HG02973 (cell line): ENCODE results near the gene COL27A1.

Experiments
- ATAC-seq: cut with Tn5 transposase; IDR thresholded peaks from one replicate; pipeline ENCODE4 v1.9.1; 2021; ENCODE audit warnings: moderate library complexity; ENCODE audit not compliant: unreplicated experiment

COL27A1 gene

DNA sequence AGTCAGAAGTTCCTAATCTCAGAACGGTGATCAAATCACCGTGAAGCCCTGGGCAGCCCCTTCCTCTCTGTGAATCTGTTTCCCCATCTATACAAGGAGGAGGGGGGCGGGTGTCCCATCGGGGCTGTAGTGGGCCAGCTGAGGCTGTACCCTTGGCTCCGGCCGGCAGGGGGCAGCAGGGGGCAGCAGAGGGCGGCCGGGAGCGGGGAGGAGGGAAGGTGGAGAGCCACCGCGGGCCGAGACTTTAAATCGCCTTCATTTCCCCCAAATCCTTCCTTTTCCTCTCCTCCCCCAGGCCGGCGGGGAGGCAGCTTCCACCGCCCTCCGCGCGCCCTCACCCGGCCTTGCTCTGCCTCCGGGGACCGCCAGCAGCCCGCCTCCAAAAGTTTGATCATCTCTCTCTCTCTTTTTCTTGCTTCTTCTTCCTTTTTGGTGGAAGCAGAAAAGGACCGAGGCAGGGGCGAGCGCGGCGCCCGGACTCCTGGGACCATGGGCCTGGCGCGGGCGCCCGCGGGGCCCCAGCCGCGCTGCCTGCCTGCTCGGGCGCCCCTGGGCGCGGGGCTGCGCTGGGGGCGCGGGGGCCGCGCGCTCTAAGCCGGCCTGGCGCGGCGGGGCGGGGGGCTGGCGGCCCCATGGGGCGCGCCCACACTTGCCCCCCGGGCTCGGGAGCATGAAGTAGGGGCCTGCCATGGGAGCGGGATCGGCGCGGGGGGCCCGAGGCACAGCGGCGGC is at the start of gene COL27A1:
TSS of gene COL27A1 (plus strand) at position 275 of the 732 bp plus-strand sequence. CDS start at position 689, 414 bp downstream.
- peak; percentile 92 for ATAC-seq

DNA sequence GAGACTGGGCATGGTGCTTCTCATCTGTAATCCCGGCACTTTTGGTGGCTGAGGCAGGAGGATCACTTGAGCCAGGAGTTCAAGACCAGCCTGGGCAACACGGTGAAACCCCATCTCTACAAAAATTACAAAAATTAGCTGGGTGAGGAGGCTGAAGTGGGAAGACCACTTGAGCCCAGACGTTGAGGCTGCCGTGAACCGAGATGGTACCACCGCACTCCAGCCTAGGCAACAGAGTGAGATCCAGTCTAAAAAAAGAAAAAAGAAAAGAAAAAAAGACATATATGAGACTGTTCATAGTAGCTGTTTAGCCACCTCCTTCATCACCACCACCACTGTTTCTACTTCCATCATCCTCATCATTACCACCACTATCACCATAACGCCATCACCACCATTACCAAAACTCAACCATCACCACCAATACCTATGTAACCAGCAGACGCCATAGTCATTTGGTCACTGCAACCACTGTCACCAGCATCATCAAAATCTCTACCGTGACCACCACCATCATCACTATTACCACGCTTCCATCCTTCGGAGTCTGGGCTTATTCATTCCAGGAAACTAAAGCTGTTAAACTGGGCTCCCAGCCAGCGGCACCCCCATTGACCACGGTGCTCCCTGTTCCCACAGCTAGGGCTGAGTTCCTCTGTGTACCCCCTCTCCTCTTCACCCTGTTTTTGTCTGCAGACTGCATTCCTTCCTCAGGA is 47.9 kb upstream of the COL27A1 start:
- ATAC-seq: no peak

DNA sequence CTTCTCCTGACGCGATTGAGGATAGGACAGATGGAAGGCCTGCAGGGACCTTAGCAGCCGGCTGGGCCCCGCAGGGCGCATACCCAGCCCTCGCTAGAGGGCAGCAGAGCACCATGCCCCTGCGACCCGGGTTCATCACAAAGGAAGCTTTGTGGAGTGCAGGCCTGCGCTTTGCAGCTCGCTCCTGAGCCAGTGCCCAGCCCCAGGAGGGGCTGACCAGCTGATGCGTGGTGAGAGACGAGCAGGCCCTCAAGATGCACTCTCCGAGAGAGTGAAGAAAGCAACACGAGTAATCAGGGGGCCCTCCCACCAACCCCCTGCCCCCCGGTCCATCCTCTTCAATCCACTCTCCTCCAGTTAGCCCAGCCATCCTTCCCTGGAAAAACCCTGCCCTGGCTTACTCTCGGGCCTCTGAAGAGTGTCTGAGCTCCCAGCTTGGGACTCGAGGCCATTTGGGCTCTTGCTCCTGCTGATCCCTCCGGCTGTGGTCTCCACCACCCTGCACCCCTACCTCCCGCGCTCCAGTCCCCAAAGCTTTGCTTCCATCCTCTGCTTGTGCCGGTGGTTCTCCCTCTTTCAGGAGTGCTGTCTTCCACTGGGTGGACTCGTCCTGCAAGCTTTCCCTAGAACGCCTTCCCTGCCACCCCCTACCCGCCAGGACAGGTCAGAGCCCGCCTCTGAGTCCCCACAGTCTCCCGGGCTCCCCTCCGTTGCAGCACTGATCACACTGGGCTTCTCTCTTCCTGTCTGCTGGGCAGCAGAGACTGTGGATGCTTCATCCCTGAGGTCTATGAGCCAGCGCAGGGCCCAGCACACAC is 47.1 kb upstream of the COL27A1 start:
- ATAC-seq: peak; percentile 65

DNA sequence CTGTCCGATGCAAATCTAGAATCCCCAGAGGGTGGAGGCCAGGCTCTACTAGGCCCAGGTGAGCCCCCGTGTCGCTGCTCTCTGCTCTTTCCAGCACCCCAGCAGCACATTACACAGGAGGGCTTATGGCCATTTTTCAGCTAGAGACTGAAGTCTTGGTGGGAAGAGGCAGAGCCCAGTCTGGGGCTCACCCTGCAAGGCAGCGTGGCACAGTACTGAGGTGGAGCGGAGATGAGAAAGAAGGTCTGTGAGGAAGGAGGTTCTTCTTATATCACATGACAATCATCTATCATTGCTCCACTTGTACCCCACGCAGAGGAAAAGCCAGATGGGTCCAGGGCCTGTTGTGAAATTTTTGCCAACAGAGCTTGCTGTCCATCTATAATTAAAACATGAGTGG is 46.2 kb upstream of the COL27A1 start:
- ATAC-seq: no peak

DNA sequence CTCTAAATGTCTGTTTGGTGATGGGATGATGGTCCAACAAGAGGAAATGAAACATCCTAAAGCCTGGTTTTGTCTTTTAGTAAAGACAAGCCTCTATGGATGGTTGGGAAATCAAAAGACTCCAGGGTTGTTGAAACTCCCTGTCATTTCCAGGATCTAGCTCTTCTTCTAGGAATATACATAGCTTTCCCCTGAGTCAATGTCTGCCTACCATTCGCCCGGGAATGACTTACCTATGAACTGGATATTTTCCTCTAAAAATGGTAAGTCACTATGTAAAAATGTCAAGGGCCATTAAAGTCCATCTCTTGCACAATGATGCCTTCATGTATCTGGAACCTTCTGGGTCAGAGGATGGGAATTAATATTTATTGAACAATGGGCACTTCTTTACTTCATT is 45.2 kb upstream of the COL27A1 start:
- no peak for ATAC-seq

DNA sequence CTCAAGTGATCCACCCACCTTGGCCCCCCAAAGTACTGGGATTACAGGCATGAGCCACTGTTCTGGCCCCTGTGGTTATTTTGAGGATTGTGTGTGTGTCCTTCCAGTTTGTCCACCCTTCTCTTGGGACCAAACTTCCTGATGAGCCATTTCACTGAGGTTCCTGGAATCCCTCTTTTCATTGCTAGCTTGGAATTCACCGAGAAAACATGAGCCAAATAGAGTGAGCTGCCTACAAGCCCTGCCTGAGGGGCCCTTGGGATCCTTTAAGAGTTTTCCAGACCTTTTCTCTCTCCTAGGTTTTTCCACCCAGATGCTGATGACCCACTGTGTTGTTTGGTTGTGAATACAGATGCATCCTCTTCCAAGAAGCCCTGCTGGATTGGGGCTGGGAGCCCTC is 43.0 kb upstream of the COL27A1 start:
- ATAC-seq: no peak

DNA sequence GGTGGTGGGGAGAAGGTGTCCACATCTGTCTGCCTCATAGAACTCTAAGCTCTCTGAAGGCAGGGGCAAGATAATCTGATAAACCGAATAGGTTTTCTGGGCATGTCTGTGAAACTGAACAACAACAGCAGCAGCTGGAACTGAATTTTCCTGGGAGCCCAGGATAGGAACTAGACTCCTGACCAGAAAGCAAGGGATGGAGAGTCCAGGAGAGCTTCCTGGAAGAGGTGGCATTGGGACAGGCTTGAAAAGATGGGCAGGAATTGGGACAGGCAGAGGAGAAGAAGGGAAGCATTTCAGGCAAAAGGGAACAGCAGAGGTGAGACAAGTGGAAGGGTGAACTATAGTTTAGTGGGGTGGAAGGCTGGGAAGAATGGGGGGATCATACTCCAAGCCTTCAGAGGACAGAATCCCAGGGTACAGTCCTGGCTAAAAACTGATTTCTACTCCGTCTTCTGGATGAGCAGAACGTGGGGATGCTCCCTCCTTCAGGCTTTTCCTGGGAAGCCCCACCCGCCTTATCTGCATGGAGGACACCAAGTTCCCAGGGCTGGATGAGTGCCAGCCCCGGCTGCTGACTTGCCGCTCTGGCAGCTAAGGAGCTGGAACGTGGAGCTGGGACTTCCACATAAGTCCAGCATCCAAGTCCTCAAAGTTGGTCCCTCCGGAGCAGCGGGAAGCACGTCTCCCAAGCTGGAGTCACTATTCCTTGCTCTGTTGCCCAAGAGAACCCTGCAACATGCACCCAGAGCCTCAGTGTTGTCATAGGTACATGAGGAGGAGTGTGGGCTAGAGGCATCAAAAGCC is 42.4 kb upstream of the COL27A1 start:
- no peak for ATAC-seq

DNA sequence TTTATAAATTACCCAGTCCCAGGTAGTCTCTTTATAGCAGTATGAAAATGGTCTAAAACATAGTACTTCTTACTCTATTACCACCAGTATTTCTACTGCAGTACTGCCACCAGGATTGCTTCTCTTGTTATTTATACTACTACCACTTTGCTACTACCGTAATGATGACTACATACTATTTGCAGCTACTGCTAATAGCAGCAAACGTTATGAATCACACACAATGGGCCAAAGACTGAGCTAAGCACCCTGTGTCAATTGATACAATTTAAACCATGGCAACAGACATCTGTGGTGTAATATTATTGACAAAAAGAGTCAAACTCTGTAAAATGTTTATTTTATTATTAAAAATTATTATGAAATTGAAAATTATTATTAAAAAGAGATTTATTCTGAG is 41.0 kb upstream of the COL27A1 start:
- no peak for ATAC-seq

DNA sequence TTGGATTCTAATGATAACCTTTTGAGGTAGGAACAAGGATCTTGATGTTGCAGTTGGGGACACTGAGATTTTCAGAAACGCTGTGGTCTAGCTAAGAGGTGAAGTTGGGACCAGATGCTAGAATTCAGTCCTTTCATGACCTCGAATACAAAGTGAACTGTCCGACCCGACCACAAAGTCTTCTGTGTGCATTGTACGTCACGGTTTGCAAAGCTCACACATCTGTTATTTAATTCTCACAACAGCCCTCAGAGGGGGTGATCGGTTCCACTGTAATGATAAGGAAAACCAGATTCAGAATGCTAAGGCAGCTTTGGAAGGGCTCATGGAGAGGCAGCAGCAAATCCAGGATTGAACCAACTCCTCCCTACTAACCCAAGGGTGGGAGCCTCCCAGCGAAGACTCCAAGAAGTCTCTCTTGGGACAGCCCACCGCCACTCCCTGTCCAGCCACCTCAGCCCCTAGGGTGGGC is 39.6 kb upstream of the COL27A1 start:
- ATAC-seq: no peak

DNA sequence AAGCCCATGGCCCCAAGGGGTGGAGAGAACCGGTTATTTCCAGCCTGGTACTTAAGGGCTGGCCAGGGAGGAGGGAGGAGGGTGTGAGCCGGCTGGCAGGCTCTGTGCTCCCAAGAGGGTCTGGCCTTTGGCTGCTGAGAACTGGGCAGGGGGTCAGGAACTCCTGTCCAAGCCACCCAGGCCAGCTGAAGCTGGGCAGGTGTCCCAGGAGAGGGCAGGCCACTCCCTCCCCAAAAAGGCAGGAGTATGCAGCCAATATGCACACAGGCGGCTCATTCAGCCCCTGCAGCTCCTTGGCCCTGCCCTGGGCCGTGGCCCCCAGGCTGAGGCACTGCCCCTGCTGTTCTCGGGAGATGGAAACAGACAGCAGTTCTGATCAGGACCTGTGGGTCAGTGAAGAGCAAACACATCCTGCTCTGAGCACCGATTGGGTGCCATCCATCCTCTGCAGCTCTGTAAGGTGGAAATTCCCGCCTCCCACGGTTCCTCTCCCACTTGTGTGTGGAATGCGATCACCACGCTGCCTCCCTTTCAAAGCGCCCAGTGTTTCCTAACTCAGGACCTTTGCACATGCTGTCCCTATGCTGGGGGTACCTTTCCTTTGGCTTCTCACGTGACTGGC is 39.1 kb upstream of the COL27A1 start:
- ATAC-seq: no peak

DNA sequence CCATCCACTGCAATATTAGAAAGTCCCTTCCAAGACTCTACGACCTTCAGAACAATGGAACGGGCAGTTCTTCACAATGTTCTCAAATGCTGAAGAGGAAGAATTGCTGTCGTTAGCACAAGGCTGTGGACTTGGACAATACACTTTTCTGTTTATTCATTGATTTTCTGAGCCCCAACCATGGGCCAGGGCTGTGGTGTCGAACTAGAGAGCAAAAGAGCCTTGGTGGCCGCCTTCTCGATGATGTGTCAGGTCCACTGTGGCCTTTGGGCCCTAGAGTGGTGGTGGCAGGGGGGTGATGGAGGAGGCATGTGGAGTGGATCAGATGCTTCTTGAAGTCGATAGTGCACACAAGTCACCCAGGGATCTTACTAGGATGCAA is 37.7 kb upstream of the COL27A1 start:
- no peak for ATAC-seq

DNA sequence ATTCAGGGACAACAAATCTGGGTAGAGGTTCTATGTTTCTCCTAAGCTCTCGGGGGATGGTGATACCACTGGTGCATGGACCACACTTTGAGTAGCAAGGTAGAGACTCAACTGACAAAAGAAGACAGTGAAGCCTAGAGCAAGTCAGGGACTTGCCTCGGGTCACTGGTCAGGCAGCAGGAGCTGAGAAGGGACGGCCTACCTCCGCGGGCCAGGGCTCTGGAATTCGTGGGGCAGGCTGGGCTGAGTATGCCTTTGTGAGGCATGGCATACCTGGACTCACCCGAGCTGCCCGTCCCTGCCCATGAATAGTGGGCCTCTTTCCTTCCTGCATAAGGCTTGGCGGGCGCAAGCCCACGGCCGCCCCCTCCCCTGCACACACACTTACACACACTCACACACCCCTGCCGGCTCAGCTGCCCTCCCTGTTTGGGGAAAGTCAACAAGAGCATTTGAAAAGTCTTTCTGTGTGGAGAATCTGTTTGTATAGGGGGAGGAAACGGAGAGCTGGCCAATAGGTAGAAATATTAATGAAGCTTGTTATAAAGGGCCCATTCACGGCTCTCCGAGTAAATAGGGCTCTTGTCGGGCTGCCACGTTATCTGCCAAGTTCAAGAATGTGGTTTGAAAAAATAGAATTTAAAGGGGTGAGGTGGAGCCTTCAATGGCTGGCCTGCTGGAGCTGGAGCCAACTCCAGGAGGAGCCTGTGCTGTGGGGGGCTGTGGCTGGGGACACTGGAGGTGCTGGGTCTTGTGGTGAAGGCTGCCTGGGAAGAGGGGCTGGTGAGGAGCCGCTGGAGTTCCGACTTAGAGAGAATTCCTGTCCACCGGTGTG is 37.1 kb upstream of the COL27A1 start:
- ATAC-seq: no peak

DNA sequence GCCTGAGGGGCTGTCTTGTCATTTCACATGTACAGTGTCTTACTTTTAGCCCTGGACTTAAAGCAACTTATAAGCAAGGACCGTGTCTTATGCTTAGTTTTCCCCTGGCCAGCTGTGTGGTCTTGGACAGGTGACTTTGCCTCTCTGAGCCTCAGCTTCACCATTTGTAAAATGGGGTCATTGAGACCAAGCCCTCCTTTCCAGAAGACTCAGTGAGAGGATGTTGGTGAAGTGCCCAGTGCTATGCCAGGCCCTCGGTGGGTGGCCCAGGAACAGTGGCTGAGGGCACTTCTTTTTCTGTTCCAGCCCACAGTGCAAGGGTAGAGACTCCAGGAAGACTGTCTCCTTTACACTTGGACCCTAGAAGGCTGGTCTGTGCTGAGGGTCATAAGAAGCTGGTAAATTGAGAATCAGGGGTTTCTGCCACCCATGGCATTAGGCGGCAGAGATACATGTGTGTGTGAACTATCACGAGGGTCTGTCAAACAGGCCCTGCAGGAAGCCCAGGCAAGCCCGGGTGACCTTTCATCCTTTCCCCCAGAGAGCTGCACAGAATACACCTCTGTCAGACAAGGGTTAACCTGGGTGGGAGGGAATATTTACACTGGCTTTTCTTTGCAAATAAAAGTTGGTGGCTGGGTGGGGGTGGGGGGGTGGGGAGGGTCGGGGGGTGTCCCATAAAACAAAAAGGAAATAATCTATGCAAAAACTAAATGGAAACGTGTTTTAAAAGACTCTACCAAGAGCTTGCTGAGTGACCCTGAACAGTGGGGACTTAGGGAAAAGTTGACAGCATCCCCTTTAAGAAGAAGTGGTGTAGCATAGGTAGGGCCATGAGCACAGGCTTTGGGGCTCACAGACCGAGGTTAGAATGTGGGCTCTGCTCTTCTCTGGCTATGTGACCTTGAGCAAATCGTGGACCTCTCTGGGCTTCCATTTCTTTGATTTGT is 35.8 kb upstream of the COL27A1 start:
- no peak for ATAC-seq

DNA sequence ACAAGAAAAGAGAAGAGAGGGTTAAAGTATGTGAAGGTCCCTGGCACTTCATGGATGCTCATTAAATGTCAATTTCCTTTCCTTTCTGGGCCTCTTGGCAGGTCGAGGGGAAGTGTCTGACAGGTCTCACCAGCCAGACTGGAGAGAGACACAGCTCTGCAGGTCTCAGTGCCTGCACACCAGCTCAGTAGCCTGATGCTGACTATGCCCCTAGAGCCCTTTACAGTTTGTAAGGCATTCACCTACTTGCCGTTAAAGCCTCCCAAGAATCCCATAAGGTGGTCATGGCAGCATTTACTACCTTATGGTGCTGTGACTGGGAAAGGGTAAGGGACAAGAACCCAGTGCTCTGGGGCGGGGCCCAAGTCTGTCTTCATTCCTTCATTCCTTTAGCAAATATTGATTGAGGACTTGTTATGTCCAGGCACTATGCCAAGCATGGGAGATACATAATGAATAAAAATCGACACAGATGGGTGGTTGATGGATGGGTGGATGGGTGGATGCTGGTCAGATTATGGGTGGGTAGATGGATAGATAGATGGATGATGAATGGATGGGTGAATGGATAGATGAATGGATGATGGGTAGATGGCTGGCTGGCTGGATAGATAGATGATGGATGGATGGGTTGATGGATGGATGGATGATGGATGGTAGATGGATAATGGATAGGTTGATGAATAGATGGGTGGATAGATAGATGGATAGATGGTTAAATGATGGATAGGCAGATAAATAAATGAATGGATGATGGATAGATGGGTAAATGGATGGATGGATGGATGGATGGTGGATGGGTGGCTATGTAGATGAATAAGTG is 34.9 kb upstream of the COL27A1 start:
- no peak for ATAC-seq

DNA sequence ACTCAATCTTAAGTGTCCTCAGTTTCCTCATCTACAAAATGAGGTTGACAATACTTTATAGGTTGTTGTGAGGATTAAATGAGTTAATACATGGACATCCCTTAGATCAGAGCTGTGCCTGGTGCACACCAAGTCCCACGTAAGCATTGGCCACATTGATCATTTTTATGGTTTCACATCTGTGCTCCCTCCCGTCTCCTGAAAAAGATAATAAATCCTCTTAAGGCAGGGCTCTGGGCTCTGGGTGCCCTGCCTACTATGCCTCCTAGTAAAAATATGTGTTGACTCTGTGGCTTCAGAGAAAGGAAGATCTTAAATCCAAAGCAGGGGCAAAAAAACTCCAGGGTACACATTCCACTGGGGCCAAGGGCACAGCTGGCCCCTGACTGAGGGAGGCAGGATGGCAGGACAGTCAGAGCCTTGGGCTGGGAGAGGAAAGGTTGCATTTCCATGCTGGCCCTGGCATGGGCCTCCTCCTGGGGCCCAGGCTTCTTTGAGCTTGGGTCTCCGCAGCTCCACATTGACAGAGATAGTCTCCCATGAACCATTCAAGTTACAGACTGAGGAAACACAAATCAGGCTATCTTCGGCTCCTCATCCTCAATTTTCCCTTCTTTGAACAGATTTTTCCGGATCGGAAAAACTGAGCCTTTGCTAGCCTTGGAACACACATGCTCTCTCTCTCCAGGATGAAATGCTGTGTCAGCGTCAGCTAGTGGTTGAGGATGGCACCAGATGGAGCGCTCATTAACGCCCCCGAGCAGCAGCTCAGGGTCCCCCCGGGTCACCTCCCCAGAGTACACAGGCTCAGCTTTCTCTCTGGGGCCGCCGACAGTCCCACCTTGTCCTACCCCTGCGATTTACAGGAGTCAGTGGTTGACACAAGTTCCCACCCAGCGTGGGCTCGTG is 33.9 kb upstream of the COL27A1 start:
- ATAC-seq: no peak
